GM19372 (cell line): ENCODE results near the gene CHRND.

Source experiments
- ATAC-seq: cut with Tn5 transposase; IDR thresholded peaks from one replicate; pipeline ENCODE4 v1.9.1; 2021; ENCODE audit warnings: mild to moderate bottlenecking, low read depth, moderate library complexity; ENCODE audit not compliant: unreplicated experiment

Gene CHRND

DNA sequence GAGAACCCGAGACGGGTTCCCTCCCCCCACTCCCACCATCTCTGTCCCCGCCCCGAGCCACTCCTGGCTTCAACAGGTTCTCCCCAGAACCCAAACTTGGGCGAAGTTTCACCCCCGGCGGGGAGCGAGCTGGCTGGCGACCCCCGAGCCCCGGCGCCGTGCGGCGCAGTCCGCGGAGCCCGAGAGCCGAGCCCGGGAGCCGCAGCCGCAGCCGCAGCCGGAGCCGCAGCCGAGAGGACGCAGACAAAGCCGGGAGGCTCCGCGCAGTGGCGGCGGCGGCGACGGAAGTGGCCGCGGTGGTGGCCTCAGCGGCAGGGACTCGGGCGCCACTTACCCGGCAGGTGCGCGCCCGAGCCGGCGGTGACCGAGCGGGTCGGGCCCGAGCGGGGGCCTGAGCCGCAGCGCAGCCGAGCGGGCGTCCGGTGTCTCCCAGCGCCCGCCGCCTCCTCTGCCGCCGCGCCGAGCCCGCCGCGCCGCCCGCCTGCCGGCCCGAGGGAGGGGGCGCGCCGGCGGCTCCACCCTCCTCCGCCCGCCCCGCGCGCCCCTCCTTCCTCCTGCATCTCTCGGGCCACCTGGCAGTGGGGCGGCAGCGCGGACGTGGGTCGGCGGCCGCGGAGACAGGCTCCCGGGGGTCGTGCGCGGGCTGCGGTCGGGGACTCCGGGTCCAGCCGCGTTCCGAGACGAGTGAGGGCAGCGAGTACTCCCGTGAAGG, 38.4 kb upstream of the CHRND start, which contains the start of gene ECEL1:
Gene ECEL1 (minus strand): TSS at position 450 of the 712 bp plus-strand sequence. CDS start 1,181 bp downstream, outside the sequence.
- ATAC-seq = no peak

DNA sequence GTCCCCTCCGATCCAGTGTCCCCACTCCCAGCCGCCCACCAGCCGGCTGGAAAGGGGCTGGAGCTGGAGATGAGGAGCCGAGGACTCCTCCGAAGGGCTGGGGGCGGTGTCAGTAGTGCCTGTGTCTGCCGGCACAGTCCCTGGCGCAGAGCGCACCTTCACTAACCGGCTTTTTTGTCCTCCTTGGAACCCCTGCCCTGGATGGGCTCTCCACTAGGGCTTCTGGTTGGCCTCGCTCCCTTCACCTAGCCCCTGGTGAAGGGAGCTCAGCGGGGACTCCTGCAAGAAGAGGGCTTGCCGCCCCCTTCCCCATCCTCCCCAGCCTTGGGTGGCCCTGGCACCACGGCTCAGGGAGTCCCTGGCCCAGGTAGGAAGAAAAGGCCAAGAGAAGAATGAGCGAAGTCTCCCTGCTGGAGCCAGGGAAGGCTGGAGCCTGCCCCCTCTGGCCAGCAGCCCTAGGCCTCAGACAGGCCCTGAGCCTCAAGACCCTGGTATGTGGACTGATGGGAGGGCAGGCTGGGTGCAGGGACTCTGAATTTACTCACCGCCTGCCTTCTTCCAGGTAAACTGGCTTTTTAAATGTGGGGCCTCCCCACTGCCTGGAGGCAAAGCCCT, 37.8 kb upstream of the CHRND start:
- no peak for ATAC-seq

DNA sequence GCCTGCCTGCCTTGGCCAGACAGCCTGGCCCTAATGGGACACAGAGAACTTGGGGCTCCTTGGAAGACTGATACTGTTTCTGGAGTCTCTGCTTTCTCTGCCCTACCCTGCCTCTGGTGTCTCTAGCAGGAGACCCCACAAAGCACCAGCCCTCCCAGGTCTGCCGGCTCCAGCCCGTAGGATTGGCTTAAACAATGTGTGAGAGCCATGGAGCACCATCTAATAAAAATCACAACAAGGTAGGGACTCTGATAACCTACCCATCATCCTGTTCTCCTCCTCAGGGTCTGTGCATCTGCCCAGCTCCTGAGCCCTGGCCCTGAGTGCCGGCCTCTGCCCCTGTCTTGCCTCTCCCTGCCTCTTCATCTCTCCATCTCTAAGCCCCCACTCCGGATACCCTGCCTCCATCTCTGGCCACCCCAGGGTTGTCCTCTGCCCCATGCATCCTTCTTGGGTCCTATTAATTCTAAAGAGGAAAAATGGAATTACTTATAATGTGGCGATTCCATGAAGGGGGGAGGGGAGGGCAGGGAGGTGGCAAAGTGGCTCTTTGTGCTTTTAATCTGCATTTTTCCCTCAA, 37.1 kb upstream of the CHRND start:
- no peak for ATAC-seq

DNA sequence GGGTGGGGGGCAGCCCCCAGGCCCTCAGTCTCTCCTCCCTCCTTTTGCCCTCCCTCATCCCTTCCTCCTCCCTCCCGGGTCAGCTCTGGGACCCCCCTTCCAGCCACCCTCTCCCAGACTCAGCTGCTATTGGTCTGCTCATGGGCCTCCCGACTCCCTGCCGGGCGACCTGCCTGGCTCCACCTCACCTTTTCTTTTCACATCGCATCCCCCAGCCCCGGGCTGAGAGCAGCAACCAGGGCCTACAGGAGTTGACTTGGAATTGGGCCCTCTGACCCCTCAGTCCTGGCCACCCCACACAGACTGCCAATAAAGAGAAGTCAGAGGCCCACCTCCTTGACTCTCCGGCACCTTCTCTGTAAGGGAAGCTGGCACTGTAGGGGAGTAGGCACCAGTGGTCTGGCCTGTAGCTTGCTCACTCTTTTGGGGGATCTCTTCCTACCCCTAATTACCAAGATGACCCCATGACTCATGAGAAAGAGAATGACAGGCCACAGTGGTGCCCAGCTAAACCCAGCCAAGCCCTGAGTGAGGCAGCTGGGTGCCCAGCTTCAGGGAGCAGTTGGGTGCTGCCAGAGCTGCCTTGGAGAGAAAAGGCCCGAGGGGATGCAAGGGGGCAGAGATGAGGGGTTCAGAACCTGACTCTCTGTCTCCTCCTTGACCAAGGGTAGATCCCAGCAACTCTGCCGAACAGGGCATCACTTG, 36.3 kb upstream of the CHRND start:
- ATAC-seq = no peak

DNA sequence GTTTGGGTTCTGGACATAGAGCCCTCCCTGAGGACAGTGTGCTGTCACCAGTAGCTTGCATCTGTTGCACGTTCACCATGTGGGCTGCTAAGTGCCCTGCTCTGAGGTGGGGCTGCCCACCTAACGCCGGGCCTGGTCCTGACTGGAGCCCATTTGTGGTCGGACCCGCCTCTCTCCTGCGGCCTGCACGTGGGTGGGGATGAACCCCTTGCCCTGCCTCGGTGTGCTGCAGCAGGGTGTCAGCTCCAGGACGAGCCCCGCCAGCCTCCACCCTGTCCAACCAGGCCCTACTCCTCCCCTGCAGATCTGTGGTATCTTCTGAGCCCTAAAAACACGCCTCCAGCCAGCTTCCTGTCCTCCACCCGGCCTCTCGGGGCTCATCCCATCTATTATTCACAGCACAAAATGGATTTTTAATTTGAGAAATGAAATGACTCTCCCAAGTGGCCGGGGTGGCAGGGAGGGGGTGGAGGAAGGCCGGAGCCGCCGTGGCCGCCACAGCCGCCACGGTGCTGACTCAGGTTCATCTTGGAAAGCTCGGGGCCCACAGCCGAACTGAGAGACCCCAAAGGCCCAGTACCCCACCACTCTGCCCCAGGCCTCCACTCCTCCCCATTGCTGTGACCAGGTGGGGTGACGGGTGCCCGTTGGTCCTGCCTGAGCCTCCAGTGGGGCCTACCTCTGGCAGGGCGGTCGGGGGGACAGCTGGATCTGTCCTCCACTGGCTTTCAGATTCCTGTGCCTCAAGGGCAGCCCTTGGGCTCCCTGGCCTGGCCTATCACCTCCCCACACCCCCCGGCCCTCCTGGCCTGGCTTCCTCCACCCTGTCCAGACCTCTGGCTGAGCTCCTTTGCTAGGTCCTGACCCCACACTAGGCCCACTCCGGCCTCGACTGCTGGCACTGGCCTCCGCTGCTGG, 35.5 kb upstream of the CHRND start:
- no peak for ATAC-seq

DNA sequence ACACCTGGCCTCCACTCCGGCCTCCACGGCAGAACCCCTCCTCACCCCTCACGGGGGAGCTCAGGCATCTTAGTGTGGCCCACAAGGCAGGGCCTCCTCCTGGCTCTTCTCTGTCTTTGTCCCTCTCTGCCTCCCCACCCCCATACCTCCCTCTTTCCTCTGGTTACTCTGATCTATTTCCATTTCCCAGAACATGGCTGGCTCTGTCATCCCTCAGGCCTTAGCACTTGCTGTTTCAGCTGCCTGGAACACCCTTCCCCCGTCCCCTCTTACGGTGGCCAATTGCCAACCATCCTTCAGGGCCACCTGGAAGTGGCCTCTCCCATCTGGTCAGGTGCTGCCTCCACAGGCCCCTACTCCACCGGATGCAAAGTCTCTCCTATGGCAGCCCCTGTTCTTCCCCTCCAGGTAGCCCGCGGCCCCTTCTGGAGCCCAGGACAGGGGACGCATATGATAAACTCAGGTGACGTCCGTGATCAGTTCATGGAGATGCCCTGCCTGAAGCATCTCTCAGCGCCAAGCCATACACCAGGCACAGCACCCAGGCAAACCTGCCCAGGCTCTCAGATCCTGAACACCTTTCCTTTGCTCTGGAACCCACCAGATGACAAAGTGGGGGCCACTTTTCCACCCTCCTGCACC, 34.7 kb upstream of the CHRND start:
- ATAC-seq = no peak

DNA sequence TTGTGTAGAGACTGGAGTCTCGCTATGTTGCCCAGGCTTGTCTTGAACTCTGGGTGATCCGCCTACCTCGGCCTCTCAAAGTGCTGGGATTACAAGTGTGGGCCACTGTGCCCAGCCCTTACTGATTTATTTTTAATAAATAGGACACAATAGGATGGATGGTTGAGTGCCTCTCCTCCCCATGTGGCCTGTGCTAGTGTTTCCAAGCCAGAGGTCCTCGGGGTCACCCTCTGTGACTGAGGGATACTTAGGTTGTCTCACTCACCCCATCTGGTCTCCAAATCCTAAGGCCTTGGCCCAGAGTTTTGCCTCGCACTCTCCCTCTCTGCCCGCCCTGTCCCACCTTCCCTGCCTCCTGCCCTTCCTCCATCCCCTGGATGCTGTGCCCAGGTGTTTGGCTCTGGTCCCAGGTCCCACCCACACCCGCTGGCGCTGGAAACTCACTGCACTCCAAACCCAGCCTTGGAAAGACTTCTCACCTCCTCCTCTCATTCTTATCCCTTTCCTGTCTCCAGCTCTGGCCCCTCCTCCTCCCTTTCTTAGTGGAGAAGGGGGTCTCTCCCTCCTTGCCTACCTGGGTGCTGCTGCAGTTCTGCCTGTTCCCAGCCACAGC, 33.6 kb upstream of the CHRND start:
- no peak for ATAC-seq

DNA sequence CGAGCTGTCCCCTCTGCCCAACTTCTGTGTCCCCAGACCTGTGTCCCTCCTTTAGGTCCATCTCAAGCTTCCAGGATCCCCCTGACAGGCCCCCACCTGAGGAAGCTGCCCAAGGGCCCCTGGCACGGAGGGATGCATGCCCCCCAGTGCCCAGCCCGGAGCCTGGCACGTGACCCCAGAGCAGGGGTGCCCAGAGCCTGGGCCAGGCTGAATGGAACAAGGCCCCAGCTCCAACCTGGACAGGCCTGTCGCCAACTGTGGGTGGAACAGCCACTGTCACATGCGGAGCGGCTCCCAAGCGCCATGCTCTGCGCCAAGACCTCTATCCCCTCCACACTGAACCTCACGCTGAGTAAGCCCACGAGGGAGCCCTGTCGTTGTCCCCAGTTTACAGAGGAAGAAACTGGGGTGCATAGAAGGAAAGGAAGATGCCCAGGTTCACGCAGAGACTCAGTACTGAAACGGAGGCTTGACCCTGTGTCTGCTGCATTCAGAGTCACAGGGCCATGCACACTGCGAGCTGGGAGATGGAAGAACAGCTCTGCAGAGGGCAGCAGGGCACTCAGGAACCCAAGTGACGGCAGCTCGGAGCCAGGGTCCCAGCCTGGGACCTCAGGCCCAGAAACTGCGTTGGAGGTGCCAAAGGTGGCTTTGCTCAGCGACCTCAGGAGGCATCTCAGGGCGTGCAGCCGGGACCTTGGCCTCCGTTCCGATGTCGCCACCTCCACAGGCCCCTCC, 32.8 kb upstream of the CHRND start:
- ATAC-seq = no peak

DNA sequence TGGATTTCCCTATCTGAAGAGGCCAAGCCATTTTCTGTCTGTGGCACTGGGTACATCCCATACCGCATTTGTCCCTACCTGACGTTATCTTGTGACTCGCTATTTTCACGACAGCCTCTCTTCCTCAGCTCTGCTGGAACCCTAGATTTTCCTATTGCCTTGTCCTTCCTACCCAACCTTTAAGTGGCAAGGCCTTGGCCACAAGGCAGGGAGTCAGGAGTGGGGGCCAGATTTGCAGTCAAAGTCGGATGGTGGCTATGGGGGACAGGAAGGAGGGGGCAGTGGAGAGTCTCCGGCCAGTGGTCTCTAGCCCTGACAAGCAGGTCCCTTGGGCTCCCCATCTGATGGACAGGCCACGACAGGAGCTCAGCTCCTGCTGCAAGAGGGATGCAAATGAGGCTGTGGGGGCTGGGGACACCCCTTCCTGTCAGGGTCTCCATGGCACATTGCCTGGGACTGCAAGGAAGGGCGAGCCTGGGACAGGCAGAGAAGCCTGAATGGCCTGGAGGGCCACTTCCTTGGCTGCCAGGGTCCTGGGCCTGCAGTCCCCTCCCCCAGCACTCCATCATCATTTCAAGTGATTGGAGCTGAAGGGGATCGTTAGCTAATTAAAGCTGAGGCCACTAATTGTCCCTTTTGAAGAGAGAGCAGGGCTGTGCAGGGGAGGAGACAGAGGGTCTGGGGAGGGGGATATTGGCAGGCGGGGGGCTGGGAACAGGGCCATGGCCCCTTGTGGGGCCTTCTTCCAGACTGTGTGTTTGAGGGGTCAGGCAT, 32.1 kb upstream of the CHRND start:
- ATAC-seq = no peak

DNA sequence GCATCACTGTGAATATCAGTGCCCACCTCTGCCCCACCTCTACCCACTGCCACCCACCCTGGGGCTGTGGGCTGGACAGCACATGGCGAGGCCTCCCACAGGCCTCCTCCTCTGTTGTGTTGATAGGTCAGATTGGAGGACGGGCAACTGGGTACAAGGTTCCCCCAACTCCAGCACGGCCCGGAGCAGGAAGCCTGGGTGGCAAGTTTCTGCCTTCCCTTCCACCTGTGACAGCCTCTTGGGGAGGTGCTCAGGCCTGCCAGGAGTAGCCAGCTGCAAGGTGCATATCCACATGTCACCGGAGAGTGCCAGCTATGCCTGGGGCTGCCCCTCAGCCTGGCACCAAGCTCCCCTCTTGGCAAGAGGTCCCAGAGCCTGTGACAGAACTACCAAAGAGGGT, 31.4 kb upstream of the CHRND start:
- ATAC-seq = no peak

DNA sequence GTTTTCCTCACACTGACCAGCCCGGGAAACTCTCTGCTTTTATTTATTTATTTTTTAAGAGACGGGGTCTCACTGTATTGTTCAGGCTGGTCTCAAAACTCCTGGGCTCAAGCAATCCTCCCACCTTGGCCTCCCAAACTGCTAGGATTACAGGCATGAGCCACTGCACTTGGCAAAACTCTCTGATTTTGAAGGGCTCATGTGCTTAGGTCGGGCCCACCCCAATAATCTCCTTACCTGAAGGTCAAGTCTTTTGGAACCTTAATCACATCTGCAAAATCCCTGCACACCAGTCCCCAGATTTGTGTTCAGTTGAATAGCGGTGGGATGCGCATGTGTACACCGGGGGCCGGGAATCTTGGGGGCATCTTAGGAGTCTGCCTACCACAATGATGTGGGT, 30.7 kb upstream of the CHRND start:
- ATAC-seq = no peak

DNA sequence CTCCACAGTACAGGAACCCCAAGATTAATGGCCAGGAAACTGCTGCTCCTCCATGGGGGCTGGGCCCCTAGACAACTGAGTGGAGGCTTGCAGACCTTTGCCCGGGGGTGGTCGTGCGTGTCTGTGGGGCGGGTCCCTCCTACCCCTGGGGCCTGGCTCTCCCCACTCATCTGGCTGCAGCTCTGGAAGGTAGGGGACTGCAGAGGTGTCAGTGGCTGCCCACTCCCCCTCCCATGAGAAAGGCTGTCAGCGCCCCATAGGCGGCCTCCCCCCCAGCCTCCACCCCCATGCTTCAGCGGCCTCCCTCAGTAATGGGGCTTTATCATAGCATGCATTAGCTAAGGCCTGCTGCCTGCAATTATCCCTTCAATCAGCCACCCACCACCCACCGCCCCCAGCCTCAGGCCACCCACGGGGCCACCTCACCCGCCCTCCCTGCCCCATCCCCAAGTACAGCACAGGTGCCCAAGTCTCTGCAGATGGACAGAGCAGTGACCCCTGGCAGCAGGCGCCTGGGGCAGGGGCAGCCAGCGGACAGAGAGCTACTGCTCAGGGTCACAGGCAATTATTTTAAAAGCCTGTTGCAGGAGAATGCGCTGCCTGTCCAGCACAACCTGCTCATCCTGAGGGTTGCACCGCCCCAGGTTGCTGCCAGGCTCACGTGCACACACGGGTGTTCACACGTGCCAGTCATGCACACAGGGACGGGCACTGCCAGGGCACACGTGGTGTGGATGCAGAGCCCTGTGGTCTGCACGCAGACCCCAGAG, 29.3 kb upstream of the CHRND start:
- ATAC-seq = no peak

DNA sequence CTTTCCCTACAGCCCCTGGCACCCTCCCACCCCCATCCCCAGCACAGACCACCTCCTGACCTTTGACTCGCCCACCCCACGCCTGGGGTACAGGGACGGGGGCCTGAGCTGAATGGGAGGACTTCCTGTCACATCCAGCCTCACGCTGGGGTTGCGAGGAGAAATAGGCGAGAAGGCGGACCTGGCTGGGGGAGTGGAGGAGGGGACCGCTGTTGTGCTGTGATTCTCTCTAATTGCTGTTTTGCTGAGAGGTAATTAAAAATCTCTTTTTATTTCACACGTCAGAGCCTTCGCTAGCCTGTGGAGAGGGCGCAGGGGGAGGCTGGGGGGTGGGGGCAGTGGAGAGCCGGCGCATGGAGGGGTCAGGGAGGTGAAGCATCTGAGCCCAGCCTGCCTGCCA, 28.6 kb upstream of the CHRND start:
- no peak for ATAC-seq

DNA sequence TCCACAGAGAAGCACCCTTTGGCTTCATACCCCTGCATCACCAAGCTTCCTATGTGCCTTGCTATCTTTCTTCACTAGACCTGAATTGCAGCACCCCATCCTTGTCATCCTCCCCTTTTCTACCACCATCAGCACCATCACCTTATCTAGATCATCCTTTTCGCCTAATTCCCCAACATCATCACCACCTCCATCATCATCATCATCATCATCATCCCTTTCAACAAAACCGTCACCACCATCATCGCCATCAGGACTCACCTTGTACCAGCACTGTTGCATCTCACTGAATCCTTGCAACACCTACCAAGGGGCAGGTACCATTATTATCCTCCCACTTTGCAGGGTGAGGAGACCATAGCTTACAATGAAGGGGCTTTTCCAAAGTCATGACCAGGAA, 27.5 kb upstream of the CHRND start:
- no peak for ATAC-seq

DNA sequence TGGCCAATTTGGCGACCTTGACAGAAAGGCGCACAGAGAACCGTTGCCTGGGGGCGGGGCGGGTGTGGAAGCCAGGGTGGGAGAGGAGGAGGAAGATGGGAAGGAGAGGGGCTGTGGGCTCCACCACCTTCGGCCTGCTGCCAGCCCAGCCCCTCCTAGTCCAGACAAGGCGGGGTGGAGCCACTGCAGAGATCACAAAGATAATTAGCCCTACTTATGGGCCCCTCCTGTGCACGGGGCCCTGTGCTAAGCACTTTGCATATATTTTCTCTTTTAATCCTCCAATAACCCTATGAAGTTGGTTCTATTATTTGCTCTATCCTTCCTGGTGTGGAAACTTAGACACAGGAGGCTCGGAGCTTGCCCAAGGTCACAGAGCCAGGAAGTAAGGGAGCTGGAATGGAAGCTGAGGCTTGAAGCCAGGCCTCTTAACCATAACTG, 24.6 kb upstream of the CHRND start:
- no peak for ATAC-seq

DNA sequence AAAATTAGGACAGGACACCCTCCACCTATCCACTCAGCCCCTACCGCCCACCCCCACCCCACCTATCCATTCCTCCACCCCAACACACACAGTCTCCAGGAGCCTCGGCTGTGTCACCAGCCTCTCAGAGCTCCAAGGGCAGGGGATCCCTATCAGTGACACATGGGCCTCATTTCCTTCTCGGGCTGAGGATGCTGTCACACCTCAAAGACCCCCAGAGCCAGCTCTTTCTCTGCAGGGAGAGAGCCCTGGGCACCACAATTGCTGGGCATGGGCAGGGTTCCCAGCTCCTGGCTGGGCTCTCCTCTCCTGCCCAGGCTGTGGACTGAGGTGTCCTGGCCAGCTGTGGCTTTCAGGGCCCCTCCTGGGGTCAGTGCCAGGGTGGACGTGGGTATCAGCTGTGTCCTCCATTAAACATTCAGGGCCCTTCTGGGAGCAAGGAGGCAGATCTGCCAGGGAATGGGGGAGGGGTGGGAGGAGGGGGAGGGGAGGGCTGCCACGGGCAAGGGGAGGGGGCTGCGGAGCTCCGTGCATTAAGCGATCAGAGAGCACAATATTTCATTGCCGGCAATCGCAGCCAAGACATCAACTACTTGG, 24.1 kb upstream of the CHRND start:
- ATAC-seq = no peak

DNA sequence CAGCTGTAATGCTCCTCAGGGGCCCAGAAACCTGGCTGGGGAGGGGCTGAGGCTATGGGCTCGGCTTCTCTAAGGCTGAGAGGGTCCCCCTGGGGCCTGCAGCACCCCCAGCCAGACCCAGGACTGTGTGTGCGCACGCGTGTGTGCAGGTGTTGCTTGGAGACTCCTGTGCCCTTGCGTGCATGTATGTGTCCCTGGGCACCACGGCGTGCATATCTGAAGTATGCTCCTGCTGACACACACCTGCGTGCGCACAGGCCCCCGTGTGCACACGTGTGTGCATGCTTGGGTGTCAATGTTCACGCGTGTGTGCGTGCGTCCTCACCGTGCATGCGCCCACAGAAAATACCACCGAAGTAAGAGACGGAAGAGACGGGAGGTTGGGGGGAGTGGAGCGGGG, 23.4 kb upstream of the CHRND start:
- ATAC-seq = no peak
